C4-2B (cell line): ENCODE results near the gene CDC42EP1.
A peak's percentile ranks its signal among the peaks of the same experiment; 100 is the strongest.
"Not testable (repeated sequence)": the region's sequence is repeated elsewhere in the genome, so short reads cannot be mapped to it uniquely, and the experiment has no call there.

Experiments
- H3K27ac ChIP-seq: fragments of 450-650 bp; 2 replicates; pipeline ENCODE4 v1.5.1; 2017
- ZFX ChIP-seq: fragments of 450-650 bp; IDR thresholded peaks from 2 replicates; pipeline ENCODE4 v1.6.1; 2017
- TF ChIP-seq, protein P1 (sequence below): fragments of 450-650 bp; conservative IDR thresholded peaks from 2 replicates; pipeline ENCODE4 v1.5.1; 2017; ENCODE audit warnings: mild to moderate bottlenecking

The CDC42EP1 gene

GRCh38 chr22:37526376-37526775, 33.9 kb upstream of the CDC42EP1 start:
- H3K27ac ChIP-seq, result no peak overlapping the region

DNA sequence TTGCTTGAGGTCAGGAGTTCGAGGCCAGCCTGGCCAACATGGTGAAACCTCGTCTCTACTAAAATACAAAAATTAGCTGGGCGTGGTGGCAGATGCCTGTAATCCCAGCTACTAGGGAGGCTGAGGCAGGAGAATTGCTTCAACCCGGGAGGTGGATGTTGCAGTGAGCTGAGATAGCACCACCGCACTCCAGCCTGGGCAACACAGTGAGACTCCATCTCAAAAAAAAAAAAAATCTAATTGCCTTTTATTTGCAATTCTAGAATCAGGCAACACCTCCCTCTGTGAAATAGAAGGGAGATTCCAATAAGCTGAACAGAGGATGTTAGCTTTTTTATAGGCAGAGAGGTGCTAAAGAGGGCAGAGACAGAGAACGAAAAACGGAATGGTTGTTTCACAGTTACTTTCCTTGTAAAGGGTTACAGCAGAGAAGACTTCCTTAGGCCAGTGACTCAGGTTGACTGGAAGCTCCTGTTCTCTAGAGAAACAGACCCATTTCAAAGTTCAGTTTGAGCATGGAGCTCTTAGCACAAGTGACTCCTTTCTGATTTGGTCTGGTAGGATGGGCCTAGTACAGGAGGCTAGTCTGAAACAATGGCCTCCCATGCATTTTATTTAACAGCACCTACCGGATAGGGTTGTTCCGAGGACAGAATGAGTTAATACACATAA, 33.1 kb upstream of the CDC42EP1 start:
- H3K27ac ChIP-seq, result not testable (repeated sequence)

More at GRCh38 chr22:37526376-37526775, 33.9 kb upstream of the CDC42EP1 start:
- no peak for TF ChIP-seq ZFX
- TF ChIP-seq, protein P1, sequence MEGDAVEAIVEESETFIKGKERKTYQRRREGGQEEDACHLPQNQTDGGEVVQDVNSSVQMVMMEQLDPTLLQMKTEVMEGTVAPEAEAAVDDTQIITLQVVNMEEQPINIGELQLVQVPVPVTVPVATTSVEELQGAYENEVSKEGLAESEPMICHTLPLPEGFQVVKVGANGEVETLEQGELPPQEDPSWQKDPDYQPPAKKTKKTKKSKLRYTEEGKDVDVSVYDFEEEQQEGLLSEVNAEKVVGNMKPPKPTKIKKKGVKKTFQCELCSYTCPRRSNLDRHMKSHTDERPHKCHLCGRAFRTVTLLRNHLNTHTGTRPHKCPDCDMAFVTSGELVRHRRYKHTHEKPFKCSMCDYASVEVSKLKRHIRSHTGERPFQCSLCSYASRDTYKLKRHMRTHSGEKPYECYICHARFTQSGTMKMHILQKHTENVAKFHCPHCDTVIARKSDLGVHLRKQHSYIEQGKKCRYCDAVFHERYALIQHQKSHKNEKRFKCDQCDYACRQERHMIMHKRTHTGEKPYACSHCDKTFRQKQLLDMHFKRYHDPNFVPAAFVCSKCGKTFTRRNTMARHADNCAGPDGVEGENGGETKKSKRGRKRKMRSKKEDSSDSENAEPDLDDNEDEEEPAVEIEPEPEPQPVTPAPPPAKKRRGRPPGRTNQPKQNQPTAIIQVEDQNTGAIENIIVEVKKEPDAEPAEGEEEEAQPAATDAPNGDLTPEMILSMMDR, result no peak

DNA sequence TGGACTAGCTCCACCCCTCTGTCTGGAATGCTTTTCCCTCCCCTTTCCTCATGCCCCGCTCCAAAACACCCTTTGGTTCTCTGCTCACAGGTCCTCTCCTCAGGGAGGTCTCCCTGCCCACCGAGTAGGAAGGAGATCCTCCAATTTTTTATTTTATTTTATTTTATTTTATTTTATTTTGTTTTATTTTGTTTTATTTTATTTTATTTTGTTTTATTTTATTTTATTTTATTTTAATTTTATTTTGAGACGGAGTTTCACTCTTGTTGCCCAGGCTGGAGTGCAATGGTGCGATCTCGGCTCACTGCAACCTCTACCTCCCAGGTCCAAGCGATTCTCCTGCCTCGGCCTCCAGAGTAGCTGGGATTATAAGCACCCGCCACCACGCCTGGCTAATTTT, 32.3 kb upstream of the CDC42EP1 start:
- not testable (repeated sequence) for H3K27ac ChIP-seq

- TF ChIP-seq, protein P1, result no peak
- TF ChIP-seq ZFX, result no peak
- H3K27ac ChIP-seq, result peak overlapping the region; percentile 54
These were observed 30.5 kb upstream of the CDC42EP1 start for GRCh38 chr22:37529652-37530345.

DNA sequence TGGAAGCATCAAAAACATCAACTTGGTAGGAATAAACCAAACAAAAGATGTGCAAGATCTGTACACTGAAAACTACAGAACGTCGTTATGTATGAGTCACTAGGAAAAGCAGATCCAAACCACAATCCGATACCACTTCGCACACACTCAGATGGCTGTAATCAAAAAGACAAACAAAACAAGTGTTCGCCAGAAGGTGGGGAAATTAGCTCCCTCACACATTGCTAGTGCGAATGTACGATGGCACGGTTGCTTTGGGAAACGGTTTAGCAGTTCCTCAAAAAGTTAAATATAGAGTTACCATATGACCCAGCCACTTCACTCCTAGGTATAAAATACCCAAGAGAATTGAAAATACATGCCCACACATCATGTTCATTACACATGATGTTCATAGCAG, 26.3 kb upstream of the CDC42EP1 start:
- H3K27ac ChIP-seq, result no peak overlapping the region
- TF ChIP-seq ZFX, result no peak

DNA sequence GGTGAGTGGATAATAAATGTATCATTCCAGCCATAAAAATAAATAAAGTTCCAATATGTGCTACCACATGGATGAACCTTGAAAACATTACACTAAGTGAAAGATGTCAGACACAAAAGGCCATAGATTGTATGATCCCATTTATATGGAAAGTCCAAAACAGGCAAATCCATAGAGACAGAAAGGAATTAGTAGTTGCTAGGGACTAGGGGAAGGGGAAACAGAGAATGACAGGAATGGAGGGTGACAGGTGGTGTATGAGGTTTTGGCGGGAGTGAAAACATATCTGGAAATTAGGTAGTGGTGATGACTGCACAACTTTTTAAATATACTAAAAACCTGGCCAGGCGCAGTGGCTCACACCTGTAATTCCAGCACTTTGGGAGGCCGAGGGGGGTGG, 25.8 kb upstream of the CDC42EP1 start:
- H3K27ac ChIP-seq, result no peak overlapping the region
- TF ChIP-seq ZFX, result no peak
- TF ChIP-seq, protein P1, result no peak

GRCh38 chr22:37535159-37535558, 25.1 kb upstream of the CDC42EP1 start:
- H3K27ac ChIP-seq, result no peak overlapping the region

GRCh38 chr22:37538590-37539357, 21.5 kb upstream of the CDC42EP1 start:
- peak overlapping the region; percentile 8; the same call in 1 of the 2 replicates for H3K27ac ChIP-seq
- no peak for TF ChIP-seq ZFX
- TF ChIP-seq, protein P1, result peak; percentile 98

More at GRCh38 chr22:37535159-37535558, 25.1 kb upstream of the CDC42EP1 start:
- TF ChIP-seq, protein P1, result no peak
- no peak for TF ChIP-seq ZFX

DNA sequence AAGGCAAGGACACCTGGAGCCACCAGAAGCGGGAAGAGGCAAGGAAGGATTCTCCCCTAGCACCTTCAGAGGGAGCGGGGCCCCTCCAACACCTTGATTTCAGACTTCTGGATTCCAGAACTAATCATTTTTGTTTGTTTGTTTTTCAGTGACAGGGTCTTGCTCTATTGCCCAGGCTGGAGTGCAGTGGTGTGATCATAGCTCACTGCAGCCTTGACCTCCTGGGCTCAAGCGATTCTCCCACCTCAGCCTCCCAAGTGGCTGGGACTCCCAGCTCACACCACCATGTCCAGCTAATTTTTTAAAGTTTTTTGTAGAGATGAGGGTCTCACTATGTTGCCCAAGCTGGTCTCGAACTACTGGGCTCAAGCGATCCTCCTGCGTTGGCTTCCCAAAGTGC, 20.5 kb upstream of the CDC42EP1 start:
- H3K27ac ChIP-seq, result not testable (repeated sequence)

GRCh38 chr22:37542416-37542815, 17.9 kb upstream of the CDC42EP1 start:
- H3K27ac ChIP-seq, result not testable (repeated sequence)
